Measurements from ENCODE around the gene REV1.
"Not testable (repeated sequence)": the region's sequence is repeated elsewhere in the genome, so short reads cannot be mapped to it uniquely, and the experiment has no call there.

The REV1 gene

DNA sequence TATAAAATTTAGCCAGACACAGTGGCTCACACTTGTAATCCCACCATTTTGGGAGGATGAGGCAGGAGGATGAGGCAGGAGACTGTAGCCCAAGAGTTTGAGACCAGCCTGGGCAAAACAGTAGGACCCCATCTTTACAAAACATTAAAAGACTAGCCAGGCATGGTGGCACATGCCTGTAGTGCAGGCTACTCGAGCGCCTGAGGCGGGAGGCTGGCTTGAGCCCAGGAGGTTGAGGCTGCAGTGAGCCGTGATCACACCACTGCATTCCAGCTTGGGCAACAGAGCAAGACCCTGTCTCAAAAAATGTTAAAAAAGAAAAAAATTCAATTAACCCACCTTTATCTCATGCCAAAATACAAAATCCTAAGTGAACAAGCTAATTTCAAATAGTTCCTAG lies 4.0 kb downstream of the REV1 start:
- DNase-seq, result no peak

DNA sequence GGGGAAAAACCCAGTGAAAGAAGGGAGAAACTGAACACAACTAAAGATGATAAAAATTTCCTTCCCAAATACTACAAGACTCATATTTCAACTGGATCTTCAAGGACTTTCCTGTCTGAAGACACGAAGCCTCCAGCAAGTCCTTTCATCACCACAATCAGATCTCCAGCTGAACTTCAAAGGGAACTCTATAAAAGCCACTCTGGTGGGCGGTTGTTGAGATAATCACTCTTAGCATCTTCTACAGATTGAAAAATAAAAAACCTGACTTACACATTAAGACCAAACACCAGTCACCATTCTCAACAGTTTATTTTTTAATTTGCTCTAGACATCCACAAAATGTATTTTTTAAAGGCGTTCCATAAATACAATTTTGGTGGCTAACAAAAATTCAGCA lies 4.4 kb downstream of the REV1 start:
- DNase-seq, result no peak

DNA sequence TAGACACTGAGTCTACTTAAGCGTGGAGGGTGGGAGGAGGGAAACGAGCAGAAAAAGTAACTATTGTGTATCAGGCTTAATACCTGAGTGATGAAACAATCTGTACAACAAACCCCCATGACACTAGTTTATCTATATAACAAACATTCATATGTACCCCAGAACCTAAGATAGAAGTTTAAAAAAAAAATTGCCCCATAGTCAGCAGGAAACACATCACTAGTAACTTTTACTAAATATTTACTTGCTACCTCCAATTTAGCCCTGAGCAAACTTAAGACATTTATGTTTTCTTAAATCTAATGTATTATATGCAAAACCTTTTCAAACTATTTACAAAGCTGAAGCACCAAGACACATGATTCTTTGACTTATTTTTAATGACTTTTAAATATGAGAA lies 5.6 kb downstream of the REV1 start:
- no peak for DNase-seq

DNA sequence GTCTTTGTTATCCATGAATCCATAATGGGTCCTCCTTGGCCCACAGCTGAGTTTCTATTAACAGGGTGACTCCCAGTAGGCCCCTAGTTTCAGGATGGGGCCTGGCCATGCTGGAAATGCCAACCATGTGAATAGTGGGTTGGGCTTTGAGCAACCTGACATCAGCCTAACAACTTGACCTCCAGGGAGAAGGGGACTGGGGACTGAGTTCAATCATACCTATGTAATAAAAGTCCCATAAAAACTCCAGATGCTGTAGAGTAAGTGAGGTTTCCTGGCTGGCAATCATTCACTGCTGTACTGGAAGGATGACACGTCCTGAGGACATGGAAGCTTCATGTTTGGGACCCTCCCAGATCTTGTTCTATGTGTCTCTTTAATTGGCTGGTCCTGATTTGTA lies 7.9 kb downstream of the REV1 start:
- no peak for DNase-seq

DNA sequence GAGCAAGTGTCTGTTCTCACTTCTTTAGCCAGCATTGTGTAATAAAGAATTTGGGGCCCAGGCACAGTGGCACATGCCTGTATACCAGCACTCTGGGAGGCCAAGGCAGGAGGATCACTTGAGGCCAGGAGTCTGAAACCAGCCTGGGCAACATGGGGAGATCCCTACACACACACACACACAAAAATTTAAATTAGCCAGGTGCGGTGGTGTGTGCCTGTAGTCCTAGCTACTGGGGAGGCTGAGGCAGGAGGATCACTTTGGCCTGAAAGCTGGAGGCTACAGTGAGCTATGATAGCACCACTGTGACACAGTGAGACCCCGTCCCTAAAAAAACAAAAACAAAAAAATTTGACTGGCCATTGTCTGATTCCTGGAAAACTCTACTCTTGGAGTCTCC lies 8.3 kb downstream of the REV1 start:
- DNase-seq, result no peak

DNA sequence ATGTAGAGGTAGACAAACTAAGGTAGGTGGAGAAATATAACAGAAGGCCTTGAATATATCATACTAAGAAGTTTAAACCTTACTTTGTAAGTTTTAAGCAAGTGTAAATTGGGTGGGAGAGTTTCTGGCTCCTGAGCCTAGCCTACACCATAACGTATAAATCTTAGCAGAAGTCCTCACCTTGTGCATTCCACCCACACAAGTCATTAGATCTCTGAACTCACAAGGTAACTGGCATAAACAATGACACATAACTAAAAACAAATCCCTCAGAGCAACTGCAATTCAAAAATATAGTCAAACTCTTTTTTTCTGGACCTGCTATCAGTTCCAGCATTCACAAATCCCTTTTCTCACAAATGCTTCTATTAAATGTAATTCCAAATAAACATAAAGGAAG lies 9.4 kb downstream of the REV1 start:
- DNase-seq, result no peak

DNA sequence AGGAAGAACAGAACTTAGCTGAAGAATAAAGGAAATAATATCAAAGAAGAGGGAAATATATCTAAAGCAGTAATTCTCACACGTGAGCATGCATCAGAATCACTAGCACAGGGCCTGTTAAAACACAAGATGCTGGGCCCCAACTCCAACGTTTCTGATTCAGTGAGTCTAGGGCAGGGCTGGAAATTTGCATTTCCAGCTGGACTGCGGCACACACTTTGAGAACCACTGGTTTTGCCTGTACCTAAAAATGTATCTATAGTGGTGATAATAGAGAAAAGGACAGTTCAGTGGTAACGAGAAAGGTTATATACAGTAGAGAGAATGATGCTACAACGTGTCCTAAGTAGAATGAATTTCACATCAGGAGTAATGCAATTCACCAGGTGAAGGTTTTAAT lies 11.2 kb downstream of the REV1 start:
- no peak for DNase-seq

DNA sequence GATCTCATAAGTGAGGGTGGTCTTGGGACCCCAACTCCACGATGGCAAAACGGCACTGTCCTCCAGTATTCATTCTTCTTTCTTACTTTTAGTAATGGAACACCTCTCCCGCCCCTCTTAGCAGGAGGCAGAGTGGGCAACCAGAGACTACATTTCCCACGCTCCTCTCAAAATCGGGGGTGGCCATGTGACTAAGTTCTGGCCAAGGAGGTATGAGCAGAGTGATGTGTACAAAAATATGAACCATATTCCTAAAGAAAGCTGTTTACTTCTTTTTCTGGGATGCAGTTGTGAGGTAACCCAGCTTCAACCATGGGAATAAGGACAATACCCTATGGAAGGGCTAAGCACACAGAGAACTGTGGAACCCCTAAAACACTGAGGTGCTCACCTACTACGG lies 12.8 kb downstream of the REV1 start:
- DNase-seq, result no peak

DNA sequence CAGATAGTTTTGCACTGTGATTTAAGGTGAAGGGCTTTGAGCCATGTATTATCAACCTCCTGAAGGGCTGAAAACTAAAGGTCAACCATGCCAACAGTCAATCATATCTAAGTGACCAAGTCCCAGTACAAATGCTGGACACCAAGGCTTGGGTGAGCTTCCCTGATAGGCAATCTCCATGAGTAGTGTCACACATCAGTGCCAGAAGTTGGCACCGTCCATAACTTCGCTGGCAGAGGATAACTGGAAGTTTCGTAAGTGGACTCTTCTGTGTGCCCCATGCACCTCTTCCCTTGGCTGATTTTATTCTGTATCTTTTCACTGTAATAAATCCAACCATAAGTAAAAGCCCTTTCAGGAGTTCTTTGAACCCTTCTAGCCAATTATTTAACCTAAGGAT lies 13.2 kb downstream of the REV1 start:
- no peak for DNase-seq

DNA sequence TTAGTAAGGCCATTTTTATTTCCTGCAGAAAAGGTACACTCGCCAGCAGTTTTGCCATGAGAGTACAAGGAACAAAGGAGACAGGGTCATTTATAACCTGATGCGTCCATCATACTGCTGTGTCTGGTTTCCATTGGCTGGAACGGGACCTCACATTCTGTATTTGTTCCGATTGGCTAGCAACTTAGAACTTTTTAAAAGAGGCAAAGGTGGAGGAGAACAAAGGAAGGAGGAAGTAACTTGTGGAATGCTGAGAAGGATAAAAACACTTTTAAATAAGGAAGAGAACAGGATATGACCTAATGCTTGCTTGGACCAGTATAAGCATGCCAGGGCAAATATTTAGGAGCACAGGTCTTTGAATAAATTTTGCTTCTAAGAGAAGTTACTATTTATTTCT lies 14.7 kb downstream of the REV1 start:
- DNase-seq, result not testable (repeated sequence)

DNA sequence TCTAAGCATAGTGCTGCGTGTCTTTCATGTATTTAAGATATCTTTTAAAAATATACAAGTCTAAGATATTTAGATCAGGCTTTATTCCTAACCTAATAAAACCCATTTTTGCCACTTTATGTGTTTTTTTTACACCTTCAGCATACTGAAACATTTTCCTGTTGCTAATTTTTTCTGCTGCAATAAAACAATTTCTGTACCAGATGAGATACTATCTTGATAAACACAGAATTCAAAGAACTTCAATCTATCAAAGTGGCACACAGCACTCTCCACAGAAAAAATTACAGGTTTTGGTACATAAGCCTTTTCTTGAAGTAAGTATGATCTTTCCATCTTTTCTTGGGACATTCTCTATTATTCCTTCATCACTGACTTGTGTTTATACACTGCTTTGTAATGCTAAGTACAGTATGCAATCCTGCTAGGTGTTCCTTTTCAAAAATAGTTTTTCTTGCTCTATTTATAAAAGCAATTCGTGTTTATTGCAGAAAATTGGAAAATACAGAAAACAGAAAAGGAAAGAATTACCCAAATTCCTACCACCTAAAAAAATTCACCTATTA lies 16.2 kb downstream of the REV1 start:
- no peak for DNase-seq

DNA sequence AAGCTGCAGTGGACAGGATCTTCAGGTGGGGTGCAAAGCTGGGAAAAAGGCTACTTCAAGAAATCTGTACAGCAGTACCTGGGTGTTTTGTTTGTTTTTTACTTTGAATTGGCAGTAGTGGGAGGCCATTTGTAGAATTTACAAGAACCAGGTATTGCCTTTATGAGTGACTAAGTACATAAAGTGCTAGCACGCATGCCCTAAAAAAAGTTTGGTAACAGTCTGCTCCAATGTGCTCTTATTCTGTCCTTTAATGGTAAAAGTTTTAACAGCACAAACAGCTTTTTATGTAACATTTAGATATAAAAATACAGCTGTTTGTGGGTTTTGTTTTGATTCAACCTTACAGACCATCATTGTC lies 17.2 kb downstream of the REV1 start:
- DNase-seq, result no peak

DNA sequence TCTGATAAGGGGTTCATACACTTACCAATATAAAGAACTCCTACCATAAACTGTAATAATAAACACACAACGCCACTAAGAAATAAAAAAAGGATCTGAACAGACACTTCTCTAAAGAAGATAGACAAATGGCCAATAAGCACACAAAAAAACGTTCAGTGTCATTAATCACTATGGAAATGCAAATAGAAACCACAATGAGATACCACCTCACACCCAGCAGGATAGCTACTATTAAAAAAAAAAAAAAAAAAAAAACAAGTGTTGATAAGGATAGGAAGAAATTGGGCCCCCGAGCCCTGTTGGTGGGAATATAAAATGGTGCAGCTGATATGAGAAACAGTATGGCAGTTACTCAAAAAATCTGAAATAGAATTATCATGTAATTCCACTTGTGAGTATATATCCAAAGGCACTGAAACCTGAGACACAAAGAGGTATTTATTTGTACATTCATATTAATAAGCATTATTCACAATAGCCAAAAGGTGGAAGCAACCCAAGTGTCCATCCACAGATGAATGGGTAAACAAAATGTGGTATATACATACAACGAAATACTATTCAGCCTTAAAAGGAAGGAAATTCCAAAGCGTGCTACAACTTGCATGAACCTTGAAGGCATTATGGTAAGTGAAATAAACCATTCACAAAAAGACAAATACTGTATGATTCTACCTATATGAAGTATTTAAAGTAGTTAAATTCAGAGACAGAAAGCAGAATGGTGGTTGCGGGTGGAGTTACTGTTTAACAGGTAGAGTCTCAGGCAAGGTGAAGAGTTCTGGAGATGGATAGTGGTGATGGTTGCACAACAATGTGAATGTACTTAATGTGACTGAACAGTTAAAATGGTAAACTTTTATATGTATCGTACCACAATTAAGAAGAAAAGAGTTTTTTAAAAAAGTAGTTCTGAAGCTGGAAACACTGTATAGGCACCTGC lies 17.9 kb downstream of the REV1 start:
- no peak for DNase-seq

DNA sequence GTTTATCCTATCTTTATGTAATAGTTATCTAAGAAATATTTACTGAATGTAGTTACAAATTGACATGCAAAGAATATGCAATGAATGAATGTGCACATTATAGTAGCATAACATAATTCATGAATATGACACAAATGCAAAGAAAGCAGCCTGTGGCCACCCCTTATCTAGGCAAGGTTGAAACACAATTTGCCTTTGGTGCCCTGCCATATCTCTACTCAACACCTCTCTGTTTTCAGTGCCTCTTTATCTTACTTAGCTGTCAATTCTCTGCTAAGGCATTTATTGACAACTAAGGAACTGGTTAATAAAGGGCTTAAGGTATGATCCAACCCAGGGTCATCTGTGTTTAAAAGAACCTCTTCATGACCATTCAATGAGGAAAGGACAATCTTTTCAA lies 18.9 kb downstream of the REV1 start:
- no peak for DNase-seq

DNA sequence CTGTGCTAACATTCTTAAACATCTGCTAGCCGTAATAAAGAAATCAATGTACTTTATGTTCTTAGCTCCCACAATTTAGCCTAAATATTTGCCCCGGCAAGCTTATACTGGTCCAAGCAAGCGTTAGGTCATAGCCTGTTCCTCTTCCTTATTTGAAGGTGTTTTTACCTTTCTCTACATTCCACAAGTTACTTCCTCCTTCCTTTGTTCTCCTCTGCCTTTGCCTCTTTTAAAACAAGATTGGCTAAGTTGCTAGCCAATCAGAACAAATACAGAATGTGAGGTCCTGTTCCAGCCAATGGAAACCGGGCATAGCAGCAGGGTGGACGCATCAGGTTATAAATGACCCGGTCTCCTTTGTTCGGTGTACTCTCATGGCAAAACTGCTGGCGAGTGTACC lies 19.4 kb downstream of the REV1 start:
- not testable (repeated sequence) for DNase-seq

DNA sequence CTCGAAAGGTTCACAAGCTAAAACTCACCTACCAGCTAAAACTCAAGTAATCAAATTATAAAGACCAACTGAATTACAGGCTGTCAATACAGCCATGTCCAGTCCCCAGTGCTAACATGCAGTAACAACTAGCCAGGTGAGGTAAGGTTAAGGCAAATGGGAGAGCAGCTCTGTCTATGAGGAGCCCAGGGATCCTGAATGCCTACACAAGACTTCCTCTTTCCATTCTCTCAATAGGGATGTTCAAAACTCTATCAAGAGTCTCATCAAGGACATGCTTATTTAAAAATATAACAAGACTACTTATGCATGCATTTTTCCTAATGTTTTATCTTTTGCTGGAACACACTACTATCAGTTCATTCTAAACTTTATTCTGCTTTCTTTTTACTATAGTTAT lies 20.4 kb downstream of the REV1 start:
- DNase-seq, result no peak

DNA sequence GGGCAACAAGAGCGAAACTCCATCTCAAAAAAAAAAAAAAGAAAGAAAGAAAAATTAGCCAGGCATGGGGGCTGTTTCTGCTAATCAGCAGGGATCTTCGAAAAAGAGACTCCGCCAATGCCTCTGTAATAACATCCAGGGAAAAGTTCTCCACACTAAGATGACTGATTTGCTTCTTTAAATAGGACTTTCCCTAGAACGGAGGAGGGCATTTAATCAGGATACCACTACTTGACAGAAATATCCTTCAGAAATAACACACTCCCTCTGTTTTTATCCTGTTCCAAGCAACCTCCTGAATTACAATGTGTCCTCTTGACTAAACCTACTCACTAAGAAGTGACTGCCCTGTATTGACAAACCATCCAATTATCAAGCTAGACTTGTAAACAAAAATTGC lies 21.7 kb downstream of the REV1 start:
- no peak for DNase-seq

DNA sequence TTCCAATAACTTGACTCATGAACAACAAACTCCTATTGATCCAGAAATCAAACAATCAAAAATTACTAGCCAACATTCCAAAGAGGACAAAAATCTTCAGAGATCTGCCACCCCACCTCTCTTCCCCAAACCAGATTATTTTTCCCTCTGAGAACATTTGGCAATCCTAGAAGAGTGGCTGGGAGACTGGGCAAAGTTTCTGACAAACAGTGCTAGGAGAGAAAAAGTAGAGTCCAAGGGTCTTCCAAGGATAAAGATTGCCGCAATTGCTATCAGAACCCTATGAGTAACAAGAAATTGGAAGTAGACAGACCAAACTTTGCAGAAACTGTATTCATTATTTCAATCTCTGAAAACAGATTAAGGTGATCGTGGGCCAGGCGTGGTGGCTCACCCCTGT lies 22.4 kb downstream of the REV1 start:
- no peak for DNase-seq

DNA sequence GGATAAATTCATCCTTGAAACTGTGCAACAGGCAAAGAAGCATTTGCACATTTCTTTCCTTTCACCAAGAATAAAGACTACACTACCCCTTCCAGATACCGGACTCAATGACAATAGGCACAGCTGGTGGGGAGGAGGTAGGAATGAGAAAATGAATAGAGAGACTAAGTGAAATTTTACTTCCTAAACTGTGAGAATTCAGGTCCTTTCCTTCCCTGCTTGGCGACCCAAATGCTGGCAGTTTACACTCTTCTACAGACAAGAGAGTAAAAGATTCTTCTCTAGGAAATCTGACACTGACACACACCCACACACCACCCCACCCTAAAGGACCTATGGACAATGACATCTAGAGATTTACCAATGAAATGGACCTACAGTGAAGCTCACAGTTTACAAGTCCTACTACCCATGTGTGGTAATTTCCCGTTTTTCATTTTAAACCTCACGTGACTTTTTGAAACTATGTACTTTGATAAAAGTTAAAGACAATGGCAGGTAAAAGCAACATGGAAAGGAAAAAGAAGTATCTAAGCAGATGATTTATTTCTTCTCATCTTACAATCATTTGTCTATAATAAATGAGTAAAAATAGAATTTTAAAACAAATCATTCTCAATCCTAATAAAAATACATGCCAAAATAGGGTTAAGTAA lies 27.9 kb downstream of the REV1 start:
- no peak for DNase-seq

DNA sequence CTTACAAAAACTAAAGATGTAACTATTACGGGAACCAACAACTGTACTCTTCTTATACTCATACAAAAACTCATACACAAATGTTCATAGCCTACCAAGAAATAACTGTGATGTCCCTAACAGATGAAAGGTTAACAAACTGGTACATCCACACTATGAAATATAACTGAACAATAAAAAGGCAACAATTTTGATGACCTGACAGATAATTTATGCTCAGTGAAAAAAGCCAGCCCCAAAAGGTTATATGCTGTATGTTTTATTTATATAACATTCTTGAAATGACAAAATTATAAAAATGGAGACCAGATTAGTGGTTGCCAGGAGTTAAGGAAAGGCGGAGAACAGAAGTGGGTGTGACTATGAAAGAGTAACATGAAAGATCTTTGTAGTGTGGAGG lies 31.3 kb downstream of the REV1 start:
- no peak for DNase-seq

DNA sequence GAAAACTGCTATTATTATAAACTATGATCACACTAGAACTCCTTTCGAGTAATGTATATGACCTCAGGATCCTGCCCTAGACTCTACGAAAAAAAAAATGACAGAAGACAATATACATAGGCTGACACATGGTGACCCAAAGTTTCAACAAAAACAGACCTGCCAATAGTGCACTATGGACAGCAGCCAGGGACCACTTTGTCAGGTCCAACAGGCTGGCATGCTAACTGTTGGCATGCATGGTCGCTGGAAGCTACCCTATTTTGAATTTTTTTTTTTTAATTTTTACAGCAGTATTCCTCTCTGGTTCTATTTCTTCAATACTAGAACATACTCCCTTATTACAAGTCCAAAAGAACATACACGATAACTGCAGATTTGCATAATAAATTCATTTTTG lies 38.1 kb downstream of the REV1 start:
- DNase-seq, result no peak

DNA sequence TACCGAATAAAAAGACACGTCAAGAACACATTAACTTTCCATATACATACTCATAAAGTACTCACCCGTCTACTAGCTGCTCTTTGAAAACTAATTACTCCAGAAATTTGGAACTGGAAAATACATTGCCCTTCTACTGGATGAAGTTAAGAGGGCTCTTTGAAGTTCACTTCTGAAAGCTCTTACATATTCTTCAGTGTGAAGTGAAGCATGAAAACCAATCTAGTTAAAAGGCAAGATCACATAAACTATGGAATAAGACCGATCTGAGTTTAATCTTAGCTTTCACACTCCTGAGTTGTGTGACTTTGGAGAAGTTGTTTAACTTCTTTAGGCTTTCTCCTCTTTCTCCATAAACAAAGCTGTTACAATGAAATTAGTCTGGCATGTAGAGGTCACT lies 38.5 kb downstream of the REV1 start:
- DNase-seq, result no peak

DNA sequence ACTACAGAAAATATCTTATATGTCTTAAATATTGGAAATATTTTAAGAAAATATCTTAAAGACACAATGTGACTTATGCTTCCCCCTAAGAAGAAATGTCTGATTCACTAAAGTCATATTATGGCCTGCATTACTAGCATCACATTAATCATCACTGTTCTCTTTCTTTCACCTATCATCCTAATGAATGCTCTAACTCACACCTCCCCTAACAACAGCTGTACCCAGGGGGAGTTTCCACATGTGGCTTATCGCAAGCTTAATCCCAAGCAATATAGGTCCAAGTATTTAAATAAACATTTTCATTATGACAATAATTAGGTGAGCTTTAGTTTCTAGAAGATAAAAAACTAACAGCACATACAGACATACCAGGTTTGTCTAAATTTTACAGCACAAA lies 39.6 kb downstream of the REV1 start:
- DNase-seq, result no peak

DNA sequence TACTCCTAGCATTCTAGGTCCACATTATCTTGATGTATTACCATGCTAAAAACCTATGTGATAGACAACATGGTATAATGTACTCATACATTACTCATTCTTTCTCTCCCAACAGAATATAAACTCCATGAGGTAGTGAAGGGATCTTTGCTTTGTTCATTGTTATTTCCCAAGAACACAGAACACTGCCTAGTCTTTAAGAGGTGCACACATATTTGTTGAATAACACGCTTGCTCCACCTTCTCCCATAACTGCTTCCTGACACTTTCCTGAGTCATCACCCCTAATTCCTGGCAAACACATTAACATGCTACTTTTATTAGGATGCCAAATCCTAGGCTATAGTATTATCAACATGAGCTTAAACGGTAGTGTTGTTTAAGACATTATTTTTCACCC lies 41.3 kb downstream of the REV1 start:
- no peak for DNase-seq
